Measurements from ENCODE around the gene TERF2IP. TPM values are rescaled to one million over a fixed set of nuclear protein-coding genes. Genes with fewer than 3 reads are reported as not detected.

TERF2IP gene
- polyA plus RNA-seq, 3 donors: 39.7 to 64.1 (median 47.9) TPM

GRCh38 chr16:75687361-75687760 lies 39.8 kb downstream of the TERF2IP start:
- H2AFZ ChIP-seq (ENCODE audit: insufficient read depth, low read depth, low read length, poor library complexity, severe bottlenecking): no peak overlapping the region
- H4K20me1 ChIP-seq (ENCODE audit: insufficient read depth, low read length): no peaks in the 10 kb centered on the region
- H3K4me1 ChIP-seq (ENCODE audit: control insufficient read depth in 1 of 2, insufficient read depth in 2 of 2, low read length in 2 of 2): no peaks in the 10 kb centered on the region
- no peaks in the 10 kb centered on the region for H3K36me3 ChIP-seq (replicated peaks in 1 of 2; ENCODE audit: control insufficient read depth in 1 of 2, insufficient read depth in 2 of 2, low read length in 2 of 2)
- TF ChIP-seq CTCF (IDR thresholded peaks at IDR 0.05): no peak
- H3K9ac ChIP-seq (ENCODE audit: insufficient read depth, low read length, poor library complexity, severe bottlenecking): no peak overlapping the region
- no peak overlapping the region for H3K4me3 ChIP-seq (replicated peaks in 1 of 3; ENCODE audit: low read depth in 2 of 3, low read length in 3 of 3)
- H3K79me2 ChIP-seq (ENCODE audit: insufficient read depth, low read length): no peaks in the 10 kb centered on the region
- no peak for DNase-seq
- H3K4me2 ChIP-seq (replicated peaks; ENCODE audit: extremely low read depth, low read length, poor library complexity, severe bottlenecking): no peak overlapping the region
- H3K36me3 Mint-ChIP-seq: no peaks in the 10 kb centered on the region
- H3K9me3 ChIP-seq (replicated peaks in 1 of 2; ENCODE audit: control insufficient read depth in 1 of 2, insufficient read depth in 1 of 2, low read length in 2 of 2): peaks cover 11 to 22% of the 10 kb centered on the region in 2 donors
- intact Hi-C loops (cut with micrococcal nuclease): no loop called here
- no peaks in the 10 kb centered on the region for H3K27me3 ChIP-seq (ENCODE audit: control insufficient read depth in 2 of 2, insufficient read depth in 2 of 2, low read length in 2 of 2)
- H3K9me3 Mint-ChIP-seq: peaks cover 17 to 32% (median 22%) of the 10 kb centered on the region in 7 donors
- no peaks in the 10 kb centered on the region for H3K4me1 Mint-ChIP-seq
- no peak overlapping the region for H3K4me3 Mint-ChIP-seq
- peaks cover 0 to 3% (median 0%) of the 10 kb centered on the region in 3 donors for H3K27me3 Mint-ChIP-seq (ENCODE audit: low read depth in 3 of 3)
- no peak overlapping the region for H3K27ac Mint-ChIP-seq
- H3K27ac ChIP-seq (ENCODE audit: low read depth in 1 of 2, low read length in 2 of 2): no peak overlapping the region

GRCh38 chr16:75695708-75696107 lies 48.1 kb downstream of the TERF2IP start:
- intact Hi-C loops (cut with micrococcal nuclease): no loop called here
- Mint-ChIP-seq H3K9me3 (peaks cover 1 to 5% (median 2%) of the 10 kb centered on the region in 7 donors), H3K4me1 (no peaks in the 10 kb centered on the region), H3K27ac (no peak overlapping the region), H3K36me3 (no peaks in the 10 kb centered on the region), H3K27me3 (ENCODE audit: low read depth in 3 of 3) (peaks cover 0 to 5% (median 3%) of the 10 kb centered on the region in 3 donors), H3K4me3 (no peak overlapping the region)
- H3K27me3 ChIP-seq (ENCODE audit: control insufficient read depth in 2 of 2, insufficient read depth in 2 of 2, low read length in 2 of 2): no peaks in the 10 kb centered on the region
- no peaks in the 10 kb centered on the region for H3K36me3 ChIP-seq (replicated peaks in 1 of 2; ENCODE audit: control insufficient read depth in 1 of 2, insufficient read depth in 2 of 2, low read length in 2 of 2)
- no peaks in the 10 kb centered on the region for H3K79me2 ChIP-seq (ENCODE audit: insufficient read depth, low read length)
- no peak overlapping the region for H2AFZ ChIP-seq (ENCODE audit: insufficient read depth, low read depth, low read length, poor library complexity, severe bottlenecking)
- WGBS (ENCODE audit: insufficient coverage): 100% methylated on average over 5 of the region's 6 CpGs
- H3K4me2 ChIP-seq (replicated peaks; ENCODE audit: extremely low read depth, low read length, poor library complexity, severe bottlenecking): no peak overlapping the region
- TF ChIP-seq CTCF (IDR thresholded peaks at IDR 0.05): no peak
- no peaks in the 10 kb centered on the region for H3K9me3 ChIP-seq (replicated peaks in 1 of 2; ENCODE audit: control insufficient read depth in 1 of 2, insufficient read depth in 1 of 2, low read length in 2 of 2)
- H3K27ac ChIP-seq (ENCODE audit: low read depth in 1 of 2, low read length in 2 of 2): no peak overlapping the region
- H3K4me3 ChIP-seq (replicated peaks in 1 of 3; ENCODE audit: low read depth in 2 of 3, low read length in 3 of 3): no peak overlapping the region
- no peak for DNase-seq
- H3K4me1 ChIP-seq (ENCODE audit: control insufficient read depth in 1 of 2, insufficient read depth in 2 of 2, low read length in 2 of 2): no peaks in the 10 kb centered on the region
- no peaks in the 10 kb centered on the region for H4K20me1 ChIP-seq (ENCODE audit: insufficient read depth, low read length)
- H3K9ac ChIP-seq (ENCODE audit: insufficient read depth, low read length, poor library complexity, severe bottlenecking): no peak overlapping the region
